GM12878 (cell line): ENCODE data around the gene FOXD1.

Experiments
- CREM ChIP-seq: IDR thresholded peaks from 2 replicates; pipeline ENCODE4 v1.6.1; 2014; ENCODE audit warnings: antibody characterized with exemption, low read depth
- FOS ChIP-seq: IDR thresholded peaks from 3 replicates; pipeline ENCODE4 v1.6.1; 2011; ENCODE audit warnings: borderline replicate concordance; ENCODE audit not compliant: insufficient read length; ENCODE audit errors: extremely low read depth
- HCFC1 ChIP-seq: fragments of 150-350 bp; IDR thresholded peaks from 2 replicates; pipeline ENCODE4 v1.6.1; 2014; ENCODE audit warnings: low read length
- HDGF ChIP-seq: fragments of 450-650 bp; IDR thresholded peaks from 2 replicates; pipeline ENCODE4 v1.6.1; 2016; ENCODE audit warnings: antibody characterized with exemption
- POLR2AphosphoS5 ChIP-seq: IDR thresholded peaks from 2 replicates; pipeline ENCODE4 v1.6.1; 2011; ENCODE audit warnings: mild to moderate bottlenecking, low read length, inconsistent platforms
- TAF1 ChIP-seq: IDR thresholded peaks from 2 replicates; pipeline ENCODE4 v1.6.1; 2011; ENCODE audit warnings: mild to moderate bottlenecking, low read depth, low read length, borderline replicate concordance
- TBL1XR1 ChIP-seq: IDR thresholded peaks from 2 replicates; pipeline ENCODE4 v1.6.1; 2012; ENCODE audit warnings: low read depth, low read length, improper control_type of control experiment
- TF ChIP-seq, protein P1 (sequence below), 3 experiments: IDR thresholded peaks in 2 of 3; conservative IDR thresholded peaks in 1 of 3; 2 replicates each; pipeline ENCODE4 v1.5.1; 2011; ENCODE audit warnings: low read depth in 3 of 3, low read length in 3 of 3, mild to moderate bottlenecking in 3 of 3, control low read depth in 2 of 3, moderate library complexity in 2 of 3, inconsistent platforms in 1 of 3, mixed read lengths in 1 of 3; ENCODE audit not compliant: control insufficient read depth in 2 of 3, insufficient read depth in 1 of 3; ENCODE audit errors: extremely low read depth in 1 of 3

DNA sequence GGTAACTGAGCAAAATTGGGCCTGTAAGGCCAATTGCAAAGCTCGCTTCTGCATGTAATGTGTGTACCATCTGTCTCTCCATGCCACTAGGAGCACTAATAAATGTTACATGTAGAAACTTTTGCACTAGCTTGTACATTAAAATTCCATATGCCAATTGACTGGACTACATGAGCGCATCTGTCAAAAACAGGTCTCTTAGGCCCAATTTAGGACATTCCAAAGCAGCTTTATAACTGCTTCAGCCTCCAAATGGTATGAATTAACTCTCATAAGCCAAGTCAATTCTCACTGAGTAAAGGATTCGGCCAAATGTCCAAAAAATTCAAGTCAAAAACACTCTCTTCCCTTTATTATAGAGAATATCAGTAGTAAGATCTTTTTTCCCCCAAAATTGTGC is 23.5 kb upstream of the FOXD1 start:
- no peak for TF ChIP-seq TBL1XR1
- TF ChIP-seq CREM = no peak
- TF ChIP-seq, protein P1, sequence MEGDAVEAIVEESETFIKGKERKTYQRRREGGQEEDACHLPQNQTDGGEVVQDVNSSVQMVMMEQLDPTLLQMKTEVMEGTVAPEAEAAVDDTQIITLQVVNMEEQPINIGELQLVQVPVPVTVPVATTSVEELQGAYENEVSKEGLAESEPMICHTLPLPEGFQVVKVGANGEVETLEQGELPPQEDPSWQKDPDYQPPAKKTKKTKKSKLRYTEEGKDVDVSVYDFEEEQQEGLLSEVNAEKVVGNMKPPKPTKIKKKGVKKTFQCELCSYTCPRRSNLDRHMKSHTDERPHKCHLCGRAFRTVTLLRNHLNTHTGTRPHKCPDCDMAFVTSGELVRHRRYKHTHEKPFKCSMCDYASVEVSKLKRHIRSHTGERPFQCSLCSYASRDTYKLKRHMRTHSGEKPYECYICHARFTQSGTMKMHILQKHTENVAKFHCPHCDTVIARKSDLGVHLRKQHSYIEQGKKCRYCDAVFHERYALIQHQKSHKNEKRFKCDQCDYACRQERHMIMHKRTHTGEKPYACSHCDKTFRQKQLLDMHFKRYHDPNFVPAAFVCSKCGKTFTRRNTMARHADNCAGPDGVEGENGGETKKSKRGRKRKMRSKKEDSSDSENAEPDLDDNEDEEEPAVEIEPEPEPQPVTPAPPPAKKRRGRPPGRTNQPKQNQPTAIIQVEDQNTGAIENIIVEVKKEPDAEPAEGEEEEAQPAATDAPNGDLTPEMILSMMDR (IDR thresholded peaks at IDR 0.05 in 2 of 3, conservative IDR thresholded peaks at IDR 0.05 in 1 of 3; ENCODE audit: control insufficient read depth in 2 of 3, extremely low read depth in 1 of 3, insufficient read depth in 1 of 3, low read depth in 3 of 3, low read length in 3 of 3) = no peak
- TF ChIP-seq FOS = no peak
- no peak for TF ChIP-seq POLR2AphosphoS5
- TF ChIP-seq HDGF = no peak
- TF ChIP-seq HCFC1 = no peak
- TF ChIP-seq TAF1 = no peak
